GM12873 (cell line): Measurements from ENCODE around the gene CHST1.

ENCODE experiments used
- TF ChIP-seq, protein P1 (sequence below): IDR thresholded peaks from 2 replicates; pipeline ENCODE4 v1.5.1; 2012; ENCODE audit warnings: low read depth, mild to moderate bottlenecking, moderate library complexity, low read length, control low read depth; ENCODE audit not compliant: insufficient read depth; ENCODE audit errors: missing control alignments

Gene CHST1

DNA sequence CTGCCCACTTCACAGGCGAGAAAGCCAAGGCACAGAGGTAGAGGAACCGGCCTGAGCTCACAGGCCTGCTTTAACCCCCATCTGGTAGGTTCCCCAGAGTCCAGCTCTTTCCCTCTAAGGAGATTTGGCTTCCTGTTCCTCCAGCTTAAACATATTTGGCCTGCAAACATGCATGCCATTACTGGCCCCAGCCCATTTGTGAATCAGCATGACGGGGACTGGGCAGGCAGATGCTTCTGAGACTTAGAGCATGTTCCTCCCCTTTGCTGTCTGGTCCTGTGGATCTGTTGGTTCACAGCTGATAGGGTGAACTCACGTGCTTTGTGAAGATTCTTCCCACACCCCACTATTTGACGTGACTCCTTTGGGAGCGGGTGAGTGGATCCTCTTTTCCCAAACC is 12.6 kb downstream of the CHST1 start:
- TF ChIP-seq, protein P1, sequence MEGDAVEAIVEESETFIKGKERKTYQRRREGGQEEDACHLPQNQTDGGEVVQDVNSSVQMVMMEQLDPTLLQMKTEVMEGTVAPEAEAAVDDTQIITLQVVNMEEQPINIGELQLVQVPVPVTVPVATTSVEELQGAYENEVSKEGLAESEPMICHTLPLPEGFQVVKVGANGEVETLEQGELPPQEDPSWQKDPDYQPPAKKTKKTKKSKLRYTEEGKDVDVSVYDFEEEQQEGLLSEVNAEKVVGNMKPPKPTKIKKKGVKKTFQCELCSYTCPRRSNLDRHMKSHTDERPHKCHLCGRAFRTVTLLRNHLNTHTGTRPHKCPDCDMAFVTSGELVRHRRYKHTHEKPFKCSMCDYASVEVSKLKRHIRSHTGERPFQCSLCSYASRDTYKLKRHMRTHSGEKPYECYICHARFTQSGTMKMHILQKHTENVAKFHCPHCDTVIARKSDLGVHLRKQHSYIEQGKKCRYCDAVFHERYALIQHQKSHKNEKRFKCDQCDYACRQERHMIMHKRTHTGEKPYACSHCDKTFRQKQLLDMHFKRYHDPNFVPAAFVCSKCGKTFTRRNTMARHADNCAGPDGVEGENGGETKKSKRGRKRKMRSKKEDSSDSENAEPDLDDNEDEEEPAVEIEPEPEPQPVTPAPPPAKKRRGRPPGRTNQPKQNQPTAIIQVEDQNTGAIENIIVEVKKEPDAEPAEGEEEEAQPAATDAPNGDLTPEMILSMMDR: no peak

DNA sequence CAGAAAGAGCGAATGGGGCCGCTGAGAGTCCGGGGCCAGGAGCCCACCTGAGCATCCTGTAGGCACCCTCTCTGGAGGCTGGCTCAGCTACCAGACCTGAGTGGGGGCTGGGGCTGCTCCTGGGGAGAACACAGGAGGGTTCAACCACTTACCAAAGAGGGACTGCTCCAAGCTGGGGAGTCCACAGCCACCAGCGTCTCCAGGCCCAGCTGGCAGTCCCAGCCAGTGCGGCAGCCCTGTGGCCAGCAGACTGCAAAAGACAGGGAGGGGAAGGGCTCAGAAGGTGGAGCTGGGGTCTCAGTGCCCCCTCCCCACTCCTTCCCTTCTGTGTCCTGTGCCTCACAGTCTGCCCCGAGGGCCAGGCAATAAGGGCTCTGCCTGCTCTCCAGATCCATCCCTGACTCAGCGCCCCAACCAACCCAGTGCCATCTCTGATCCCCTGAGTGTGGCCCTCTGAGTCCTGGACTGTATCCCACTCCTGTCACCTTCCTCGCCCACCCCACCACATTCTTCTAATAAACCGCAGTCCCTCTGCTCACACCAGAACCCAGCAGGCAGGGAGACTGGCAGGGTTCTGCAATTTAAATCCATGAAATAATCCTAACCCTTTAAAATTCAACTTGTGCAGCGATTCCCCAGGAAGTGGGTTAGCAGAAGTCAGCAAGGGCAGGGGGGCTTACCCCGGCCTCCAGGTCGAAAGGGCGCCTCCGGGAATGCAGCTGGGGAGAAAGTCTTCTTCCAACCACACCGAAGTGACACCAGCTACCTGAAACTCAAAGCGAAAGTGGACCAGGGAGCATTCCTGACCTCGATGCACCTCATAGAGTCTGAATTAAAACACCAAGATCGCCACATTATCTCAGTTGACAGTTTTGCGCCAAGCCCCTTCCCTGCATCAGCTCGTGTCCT is 13.3 kb downstream of the CHST1 start:
- TF ChIP-seq, protein P1: no peak

DNA sequence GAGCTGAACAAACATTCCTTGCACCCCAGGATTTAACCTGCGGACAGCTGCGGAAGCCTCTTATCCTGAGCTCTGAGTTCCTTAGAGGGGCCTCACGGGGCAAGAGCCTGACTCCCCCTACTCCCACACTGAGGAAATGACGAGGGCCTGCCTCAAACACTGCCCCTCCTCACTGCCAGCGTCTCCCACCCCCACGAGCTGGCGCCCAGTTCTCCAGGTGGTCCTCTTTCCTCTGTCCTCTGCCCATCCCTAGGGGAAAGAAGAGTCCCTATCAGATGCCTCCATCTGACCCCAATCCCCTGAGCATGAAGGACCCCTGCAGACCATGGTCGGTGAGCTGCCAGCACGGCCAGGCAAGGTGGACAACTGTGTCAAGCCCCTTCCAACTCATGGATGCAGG is 14.3 kb downstream of the CHST1 start:
- TF ChIP-seq, protein P1: no peak

- TF ChIP-seq, protein P1: no peak
These were observed 15.0 kb downstream of the CHST1 start for GRCh38 chr11:45650166-45651095.

DNA sequence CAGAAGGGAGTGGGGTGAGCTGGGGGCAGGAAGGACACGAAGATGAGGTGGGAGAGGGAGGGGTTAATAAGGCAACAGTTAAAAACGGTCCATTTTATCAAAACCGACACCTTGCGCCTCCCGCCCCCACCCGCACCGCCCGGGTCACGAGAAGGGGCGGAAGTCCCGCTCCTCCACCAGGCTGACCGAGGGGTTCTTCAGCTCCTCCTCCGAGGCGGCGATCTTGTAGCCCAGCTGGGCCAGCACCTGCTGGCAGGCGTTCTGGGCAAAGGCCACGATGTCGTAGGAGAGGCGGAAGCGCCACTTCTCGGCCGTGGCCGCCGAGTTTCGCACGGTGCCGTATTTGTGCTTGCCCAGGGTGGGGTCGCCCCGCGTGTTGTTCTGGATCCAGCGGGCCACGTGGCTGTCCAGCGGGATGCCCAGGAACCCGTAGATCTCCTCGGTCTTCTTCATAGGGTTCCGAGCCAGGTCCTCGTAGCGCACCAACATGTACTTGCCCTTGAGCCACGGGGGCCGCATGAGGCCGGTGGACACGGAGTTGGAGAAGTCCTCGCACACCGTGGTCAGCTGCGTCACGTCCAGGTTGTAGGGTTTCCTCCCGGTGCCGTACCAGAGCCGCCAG is 15.8 kb downstream of the CHST1 start:
- TF ChIP-seq, protein P1: no peak

- TF ChIP-seq, protein P1: no peak
These were observed 16.5 kb downstream of the CHST1 start for GRCh38 chr11:45648931-45649330.

DNA sequence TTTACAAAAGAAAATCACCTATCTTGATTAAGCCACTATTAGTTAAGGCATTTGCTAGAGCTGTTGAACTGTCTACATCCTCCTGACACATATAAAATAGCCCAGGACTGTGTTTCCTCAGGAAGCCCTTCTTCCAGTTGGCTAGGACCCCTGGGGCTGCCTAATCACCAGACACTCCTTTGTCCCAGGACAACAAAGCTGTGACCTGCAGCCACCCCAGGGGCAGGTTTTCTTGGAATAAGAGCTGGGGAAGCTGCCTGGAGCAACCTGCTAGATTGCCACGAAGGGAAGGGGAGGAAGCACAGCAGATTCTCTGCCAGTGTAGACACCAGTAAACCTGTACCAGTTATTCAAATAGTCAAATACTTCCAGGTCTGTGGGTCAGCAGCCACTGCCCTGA is 17.6 kb downstream of the CHST1 start:
- TF ChIP-seq, protein P1: no peak
